Measurements from ENCODE around the gene GLIS1.

DNA sequence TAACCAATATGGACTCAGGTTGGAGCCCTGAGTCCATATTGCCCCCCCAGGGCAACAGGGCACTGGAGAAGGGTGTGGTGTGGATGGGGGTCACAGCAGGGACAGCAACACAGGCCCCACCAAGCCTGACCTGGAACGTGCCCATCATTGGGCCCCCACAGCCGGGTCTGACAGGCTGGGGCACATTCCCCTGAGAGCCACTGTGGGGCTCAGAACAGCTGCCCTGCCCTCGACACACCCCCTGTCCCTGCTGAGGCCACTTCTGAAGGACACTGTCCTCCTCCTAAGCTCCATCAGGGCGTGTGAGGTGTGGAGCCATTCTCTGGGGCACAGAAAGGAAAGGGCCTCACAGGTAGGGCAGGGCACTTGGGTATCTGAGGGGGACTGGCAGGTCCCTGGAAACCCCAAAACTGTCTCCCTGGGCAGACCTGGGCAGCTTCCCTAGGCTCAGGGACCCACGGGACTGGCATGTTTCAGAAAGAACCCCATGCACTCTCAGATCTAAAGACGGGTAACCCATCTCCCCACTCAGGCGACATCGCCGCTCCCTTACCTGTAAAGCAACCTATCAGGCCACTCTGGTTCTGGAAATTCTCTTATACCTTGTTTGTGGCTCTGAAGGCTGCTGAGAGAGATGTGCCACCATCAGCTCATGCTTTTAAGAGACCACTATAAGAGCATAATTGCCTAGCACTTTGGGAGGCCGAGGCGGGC lies 184.2 kb downstream of the GLIS1 start:
- TF ChIP-seq, protein P1, sequence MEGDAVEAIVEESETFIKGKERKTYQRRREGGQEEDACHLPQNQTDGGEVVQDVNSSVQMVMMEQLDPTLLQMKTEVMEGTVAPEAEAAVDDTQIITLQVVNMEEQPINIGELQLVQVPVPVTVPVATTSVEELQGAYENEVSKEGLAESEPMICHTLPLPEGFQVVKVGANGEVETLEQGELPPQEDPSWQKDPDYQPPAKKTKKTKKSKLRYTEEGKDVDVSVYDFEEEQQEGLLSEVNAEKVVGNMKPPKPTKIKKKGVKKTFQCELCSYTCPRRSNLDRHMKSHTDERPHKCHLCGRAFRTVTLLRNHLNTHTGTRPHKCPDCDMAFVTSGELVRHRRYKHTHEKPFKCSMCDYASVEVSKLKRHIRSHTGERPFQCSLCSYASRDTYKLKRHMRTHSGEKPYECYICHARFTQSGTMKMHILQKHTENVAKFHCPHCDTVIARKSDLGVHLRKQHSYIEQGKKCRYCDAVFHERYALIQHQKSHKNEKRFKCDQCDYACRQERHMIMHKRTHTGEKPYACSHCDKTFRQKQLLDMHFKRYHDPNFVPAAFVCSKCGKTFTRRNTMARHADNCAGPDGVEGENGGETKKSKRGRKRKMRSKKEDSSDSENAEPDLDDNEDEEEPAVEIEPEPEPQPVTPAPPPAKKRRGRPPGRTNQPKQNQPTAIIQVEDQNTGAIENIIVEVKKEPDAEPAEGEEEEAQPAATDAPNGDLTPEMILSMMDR (IDR thresholded peaks at IDR 0.05; ENCODE audit: low read length) = no peak
- no peak for TF ChIP-seq EZH2 (optimal IDR thresholded peaks at IDR 0.05; ENCODE audit: low read depth, low read length)
